GM21447 (cell line): Measurements from ENCODE around the gene KPNA1.
"Not testable (repeated sequence)": the region's sequence is repeated elsewhere in the genome, so short reads cannot be mapped to it uniquely, and the experiment has no call there.

ENCODE experiments used
- ATAC-seq: cut with Tn5 transposase; IDR thresholded peaks from one replicate; pipeline ENCODE4 v1.9.1; 2021; ENCODE audit not compliant: unreplicated experiment

KPNA1 gene

DNA sequence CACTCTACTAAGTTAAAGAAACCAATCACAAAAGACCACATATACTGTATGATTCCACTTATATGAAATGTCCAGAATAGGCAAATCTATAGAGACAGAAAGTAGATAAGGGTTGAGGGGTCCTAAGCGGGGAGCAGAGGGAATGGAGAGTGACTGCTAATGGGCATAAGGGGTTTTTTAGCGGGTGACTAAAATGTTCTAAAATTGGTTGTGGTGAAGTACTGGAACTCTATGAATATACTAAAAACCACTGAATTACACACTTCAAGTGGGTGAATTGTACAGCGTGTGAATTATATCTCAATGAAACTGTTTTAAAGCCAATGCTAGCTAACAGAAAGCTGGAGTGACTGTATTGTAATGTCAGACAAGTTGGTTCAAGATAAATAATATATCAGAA lies 33.3 kb downstream of the KPNA1 start:
- no peak for ATAC-seq

DNA sequence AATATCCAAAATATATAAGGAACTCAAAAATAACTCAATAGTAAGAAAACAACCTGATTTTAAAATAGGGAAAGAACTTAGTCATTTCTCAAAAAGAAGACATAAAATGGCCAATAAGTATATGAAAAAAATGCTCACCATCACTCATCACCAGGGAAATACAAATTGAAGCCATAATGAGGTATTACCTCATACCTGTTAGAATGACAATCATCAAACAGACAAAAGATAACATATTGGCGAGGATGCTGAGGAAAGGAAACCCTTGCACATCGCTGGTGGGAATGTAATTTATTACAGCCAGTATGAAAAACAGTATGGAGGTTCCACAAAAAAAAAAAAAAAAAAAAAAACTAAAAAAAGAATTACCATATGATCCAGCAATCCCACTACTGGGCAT lies 38.2 kb downstream of the KPNA1 start:
- ATAC-seq: no peak

DNA sequence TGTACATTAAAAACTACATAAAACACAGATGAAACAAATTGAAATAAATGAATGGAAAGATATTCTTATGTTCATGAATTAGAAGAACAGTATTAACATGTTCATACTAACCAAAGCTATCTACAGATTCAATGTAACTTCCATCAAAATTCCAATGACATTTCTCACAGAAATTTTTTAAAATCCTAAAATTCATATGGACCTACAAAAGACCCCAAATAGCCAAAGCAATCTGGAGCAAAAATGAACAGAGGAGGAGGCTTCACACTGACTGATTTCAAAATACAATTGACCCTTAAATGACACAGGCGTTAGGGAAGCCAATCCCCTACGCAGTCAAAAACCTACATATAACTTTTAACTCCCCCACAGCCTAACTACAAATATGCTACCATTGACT lies 39.4 kb downstream of the KPNA1 start:
- ATAC-seq: no peak

DNA sequence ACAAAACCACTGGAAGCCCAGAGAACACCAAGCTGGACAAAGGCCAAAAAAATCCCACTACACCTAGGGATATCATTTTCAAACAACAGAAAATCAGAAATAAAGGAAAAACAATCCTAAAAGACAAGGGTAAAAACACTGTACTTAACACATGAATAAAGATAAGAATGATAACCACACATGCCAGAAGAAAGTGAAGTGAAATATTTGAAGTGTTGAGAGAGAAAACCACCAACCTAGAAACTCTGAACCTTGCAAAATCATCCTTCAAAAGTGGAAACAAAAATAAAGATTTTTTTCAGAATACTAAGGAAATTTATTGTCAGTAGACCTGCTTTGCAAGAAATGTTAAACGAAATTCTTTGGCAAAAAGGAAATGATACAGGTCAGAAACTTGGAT lies 45.1 kb downstream of the KPNA1 start:
- ATAC-seq: no peak

DNA sequence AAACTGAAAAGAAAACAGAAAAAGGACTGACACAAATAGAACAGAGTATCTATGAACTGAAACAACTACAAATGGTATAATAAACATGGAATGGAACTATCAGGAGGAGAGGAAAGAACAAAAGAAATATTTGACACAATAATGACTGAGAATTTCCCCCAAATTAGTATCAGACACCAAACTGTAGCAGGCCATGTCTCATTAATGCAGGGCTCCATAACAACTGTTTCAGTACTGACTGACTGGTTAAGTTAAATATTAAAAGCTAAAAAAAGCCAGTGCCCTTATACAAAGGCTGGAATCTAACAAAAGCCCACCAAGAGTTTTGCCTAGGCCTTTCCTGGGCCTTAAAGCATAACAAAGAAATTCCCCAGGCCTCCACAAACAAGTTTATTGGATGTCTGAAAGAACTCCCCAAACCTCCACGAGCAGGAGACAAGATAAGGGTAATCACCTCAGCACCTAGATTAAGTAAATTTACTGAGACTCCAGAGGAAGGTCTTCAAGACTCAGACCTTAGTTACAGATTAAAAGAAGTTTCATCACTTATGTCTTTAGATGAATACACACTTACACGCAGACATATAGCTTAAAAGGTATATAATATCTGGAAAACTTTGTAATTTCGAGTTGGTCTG lies 45.7 kb downstream of the KPNA1 start:
- peak; percentile 63 for ATAC-seq

DNA sequence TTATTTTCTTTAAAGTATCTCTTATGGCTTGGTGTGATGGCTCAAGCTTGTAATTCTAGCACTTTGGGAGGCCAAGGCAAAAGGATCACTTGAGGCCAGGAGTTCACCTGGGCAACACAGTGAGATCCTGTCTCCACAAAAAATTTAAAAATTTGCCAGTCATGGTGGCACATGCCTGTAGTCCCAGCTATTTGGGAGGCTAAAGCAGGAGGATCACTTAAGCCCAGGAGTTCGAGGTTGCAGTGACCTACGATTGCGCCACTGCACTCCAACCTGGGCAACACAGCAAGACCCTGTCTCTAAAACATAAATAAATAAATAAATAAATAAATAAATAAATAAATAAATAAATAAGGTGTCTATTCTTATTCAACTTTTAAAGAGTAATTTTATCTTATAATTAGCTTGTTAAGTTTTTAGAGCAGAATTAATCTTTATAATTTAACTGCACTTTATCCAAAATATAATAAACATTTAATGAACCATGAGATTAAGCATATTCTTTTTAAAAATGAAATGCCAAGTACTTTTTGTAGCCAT lies 48.0 kb downstream of the KPNA1 start:
- no peak for ATAC-seq

DNA sequence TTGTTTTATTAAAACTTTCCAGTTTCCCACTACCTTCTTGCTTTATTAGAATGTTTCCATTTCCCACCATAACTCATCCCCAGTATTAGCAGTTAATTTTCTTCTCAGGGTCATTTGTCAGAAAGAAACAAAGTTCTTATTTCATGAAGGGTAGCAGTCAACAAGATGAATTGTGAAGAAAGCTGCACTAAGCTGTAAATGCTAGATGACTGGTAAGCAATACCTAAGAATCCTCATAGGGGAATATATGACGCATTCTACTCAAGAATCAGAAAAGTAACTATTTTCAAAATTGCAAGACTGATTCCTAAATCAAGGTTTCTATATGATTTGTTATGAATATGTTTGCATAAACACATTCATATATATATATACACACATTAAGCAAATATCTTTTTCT lies 50.1 kb downstream of the KPNA1 start:
- no peak for ATAC-seq

DNA sequence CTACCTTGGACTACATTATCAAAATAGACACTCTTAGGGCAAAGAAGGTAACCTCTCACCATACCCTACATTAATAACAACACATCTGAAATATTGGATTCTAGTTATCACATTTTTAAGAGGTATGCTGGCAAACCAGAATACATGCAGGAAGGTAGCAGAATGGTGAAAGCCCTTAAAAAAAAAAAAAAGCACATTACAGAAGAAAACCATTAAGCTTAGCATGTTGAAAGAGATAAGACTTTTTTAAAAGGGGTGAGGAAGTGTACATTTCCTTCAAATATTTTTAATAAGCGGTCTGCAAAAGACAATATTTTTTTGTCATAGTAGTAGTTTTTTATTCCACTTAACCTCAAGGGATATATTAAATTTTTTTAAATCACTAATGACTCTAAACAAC lies 52.3 kb downstream of the KPNA1 start:
- no peak for ATAC-seq

DNA sequence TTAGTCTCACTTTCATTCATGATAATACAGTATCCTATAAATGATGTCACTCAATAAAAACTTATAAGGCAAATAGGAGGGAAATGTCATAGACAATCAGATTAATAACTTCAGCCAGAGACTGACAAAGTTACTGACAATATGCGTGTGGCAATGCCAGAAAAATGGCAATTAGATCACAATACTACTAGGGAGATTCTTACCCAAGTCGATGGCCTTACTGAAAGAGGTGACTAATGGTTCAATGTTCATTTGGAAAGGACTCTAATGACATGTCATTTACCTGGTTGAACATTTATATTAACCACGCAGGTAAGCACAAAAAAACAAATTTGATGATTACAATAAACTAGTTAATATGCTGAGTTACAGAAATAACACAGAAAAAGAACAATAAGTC lies 52.9 kb downstream of the KPNA1 start:
- no peak for ATAC-seq

DNA sequence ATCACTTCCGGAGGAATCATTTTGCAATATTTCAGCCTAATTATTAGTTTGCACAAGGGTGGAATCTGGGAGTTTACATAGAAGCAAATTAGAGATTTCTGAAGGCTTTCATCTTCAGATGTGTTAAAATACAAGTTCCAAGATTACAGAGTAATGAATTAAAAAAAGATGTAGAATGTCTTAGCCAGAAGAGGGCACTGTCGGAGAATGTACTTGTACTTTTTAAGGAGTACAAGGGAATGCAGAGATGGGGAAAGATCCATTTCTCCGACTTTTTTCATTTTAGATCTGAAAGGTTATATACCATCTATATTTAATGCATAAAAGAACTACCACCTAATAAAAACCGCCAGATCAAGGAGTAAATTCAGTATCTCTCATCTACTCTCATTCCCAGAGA lies 55.7 kb downstream of the KPNA1 start:
- ATAC-seq: no peak

DNA sequence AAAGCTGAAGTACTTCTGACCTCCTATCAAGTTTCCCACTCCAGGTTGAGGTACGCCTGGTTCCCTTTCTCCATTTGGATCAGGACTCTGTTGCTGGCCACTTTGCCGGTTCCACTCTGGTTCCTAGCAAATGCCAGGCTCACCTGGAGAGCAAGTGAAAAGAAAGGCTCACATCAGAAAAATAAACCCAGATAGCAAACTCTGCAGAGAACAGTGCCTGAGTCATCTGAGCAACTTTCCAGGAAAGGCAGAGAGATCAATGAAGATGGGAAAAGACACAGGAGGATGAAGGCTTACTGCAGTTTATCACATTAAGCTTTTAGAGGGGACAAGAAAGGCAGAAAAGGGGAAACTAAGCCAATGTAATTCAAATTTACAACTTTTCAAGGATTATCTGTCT lies 57.0 kb downstream of the KPNA1 start:
- no peak for ATAC-seq

DNA sequence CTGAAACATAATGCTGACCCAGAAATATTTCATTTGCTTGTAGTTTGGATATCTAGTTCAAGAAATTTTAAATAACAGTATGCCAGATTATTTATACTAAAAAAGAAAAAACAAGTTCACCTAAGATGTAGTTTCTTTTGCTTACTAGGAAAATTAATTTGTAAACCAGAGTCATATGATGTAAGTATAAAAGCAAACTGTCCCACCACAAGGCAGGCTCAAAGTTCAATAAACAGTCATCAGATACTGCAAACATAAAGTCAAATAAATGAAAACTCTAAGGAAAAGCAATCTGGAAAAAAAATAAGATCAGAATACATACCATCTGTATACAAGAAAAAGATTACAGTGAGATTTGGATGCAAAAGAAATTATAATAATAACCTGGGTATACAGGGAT lies 58.7 kb downstream of the KPNA1 start:
- ATAC-seq: no peak

DNA sequence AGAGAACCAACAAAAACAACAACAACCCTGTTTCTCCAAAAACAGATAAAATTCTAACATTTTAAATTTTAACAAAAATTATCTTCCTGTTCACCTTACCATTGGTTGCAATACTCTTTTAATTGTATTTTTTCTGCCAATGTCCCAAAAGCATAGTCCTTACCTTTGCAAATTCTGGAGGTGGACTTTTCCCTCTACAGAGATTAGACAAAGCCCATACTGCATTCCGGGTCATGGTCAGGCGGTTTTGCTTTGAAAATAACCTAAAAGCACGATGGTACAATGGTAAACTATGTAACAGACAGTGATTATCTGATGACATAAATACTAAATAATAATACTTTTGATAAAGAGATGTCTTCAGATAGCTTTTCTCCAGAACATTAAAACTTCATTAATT lies 63.4 kb downstream of the KPNA1 start:
- no peak for ATAC-seq

DNA sequence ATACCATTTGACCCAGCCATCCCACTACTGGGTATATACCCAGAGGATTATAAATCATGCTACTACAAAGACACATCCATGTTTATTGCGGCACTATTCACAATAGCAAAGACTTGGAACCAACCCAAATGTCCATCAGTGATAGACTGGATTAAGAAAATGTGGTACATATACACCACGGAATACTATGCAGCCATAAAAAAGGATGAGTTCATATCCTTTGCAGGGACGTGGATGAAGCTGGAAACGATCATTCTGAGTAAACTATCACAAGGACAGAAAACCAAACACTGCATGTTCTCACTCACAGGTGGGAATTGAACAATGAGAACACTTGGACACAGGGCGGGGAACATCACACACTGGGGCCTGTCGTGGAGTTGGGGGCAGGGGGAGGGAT lies 66.5 kb downstream of the KPNA1 start:
- not testable (repeated sequence) for ATAC-seq

DNA sequence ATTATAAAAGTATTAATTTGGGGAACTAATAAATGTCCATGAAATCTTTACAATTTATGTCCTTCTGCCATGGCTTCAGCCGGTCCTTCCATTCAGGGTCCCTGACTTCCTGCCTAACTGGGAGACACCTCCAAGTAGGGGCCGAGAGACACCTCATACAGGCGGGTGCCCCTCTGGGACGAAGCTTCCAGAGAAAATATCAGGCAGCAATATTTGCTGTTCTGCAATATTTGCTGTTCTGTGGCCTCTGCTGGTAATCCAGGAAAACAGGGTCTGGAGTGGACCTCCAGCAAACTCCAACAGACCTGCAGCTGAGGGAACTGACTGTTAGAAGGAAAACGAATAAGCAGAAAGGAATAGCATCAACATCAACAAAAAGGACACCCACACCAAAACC lies 70.2 kb downstream of the KPNA1 start:
- ATAC-seq: not testable (repeated sequence)

DNA sequence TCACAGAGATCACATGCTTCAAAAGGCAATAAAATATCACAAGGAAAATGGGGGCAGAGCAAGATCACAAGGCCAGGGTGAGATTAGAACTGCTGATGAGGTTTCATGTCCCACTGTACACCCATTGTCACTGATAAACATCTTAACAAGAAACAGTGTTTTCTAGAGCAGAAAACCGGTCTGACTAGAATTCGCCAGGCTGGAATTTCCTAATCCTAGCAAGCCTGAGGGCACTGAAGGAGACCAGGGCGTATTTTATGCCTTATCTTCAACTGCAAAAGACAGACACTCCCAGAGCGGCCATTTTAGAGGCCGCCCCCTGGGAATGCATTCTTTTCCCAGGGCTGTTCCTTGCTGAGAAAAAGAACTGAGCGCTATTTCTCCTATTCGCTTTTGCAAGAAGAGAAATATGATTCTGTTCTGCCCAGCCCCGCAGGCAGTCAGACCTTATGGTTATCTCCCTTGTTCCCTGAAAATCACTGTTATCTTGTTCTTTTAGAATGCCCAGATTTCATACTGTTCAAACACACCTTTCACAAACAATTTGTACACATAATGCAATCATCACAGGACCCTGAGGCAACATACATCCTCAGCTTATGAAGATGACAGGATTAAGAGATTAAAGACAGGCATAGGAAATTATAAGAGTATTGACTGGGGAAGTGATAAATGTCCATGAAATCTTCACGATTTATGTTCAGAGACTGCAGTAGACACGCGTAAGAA lies 70.8 kb downstream of the KPNA1 start:
- not testable (repeated sequence) for ATAC-seq

DNA sequence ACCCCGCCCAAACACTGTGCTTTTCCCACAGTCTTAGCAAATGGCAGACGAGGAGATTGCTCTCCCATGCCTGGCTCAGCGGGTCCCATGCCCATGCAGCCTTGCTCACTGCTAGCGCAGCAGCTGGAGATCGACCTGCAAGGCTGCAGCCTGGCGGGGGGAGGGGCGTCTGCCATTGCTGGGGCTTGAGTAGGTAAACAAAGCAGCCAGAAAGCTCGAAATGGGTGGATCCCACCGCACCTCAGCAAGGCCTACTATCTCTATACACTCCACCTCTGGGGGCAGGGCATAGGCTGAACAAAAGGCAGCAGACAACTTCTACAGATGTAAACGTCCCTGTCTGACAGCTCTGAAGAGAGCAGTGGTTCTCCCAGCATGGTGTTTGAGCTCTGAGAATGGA lies 71.6 kb downstream of the KPNA1 start:
- no peak for ATAC-seq

DNA sequence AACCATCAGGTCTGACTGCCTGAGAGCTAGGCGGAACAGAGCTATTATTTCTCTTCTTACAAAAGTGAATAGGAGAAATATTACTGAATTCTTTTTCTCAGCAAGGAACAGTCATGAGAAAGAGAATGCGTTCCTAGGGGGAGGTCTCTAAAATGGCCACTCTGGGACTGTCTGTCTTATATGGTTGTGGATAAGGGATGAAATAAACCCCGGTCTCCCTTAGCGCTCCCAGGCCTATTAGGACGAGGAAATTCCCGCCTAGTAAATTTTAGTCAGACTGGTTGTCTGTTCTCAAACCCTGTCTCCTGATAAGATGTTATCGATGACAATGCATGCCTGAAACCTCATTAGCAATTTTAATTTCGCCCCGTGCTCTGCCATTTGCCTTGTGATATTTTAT lies 78.8 kb downstream of the KPNA1 start:
- no peak for ATAC-seq

DNA sequence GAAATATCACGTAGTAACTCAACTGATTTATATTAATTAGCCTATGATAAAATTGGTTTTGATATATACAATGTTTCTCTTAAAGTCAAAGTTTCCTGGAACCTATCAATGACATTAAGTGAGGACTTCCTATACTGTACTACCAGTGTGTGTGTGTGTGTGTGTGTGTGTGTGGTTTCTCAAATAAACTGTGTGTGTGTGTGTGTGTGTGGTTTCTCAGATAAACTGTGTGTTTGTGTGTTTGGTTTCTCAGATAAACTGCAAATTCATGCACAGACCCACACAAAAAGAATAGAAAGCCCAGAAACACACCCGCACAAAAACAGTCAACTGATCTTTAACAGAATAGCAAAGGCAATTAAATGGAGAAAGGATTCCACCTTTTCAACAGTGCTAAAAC lies 84.4 kb downstream of the KPNA1 start:
- no peak for ATAC-seq

DNA sequence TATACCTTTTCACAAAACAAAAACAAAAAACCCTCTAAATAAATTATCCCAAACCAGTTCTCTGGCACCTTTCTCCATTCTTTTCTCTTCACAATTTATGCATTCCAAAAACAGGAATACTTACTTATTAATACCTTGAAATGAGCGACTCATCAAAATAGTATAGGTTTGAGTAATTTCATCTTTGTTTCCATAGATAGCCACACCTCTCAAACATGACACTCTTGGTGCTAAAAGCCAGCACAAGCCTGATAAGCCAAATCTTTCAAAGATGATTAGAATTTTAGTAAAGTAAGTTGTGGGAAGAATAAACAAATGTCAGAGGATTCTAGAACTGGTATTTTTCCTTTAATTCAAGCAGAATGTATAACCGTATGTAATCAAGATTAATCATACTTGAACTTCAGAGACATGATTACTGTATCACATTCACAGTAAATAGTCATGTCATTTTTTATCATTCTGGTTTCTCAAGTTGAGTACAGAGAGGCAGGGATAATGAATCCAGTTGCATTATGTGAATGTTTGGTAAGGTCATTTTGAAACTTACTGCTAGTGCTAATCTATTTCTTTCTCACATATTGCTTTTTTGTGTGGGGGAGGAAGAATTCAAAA lies 86.8 kb downstream of the KPNA1 start:
- no peak for ATAC-seq

DNA sequence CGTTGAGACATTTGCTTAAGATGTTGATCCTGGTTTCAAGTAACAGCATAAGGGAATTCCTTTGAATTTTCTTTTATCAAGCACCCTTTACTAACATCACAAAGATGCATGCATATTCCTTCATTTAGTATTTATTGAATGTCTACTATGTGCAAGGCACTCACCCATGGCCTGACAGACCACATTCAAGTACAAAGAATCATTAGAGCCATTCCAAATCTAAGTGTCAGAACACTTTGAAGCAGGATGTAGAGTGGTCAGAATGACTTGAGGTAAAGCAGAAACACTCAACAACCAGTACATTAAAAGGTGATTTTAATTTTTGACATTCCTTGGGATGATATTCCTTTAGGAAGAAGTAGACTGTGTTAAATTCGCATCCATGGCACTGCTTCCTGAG lies 92.9 kb downstream of the KPNA1 start:
- ATAC-seq: no peak

DNA sequence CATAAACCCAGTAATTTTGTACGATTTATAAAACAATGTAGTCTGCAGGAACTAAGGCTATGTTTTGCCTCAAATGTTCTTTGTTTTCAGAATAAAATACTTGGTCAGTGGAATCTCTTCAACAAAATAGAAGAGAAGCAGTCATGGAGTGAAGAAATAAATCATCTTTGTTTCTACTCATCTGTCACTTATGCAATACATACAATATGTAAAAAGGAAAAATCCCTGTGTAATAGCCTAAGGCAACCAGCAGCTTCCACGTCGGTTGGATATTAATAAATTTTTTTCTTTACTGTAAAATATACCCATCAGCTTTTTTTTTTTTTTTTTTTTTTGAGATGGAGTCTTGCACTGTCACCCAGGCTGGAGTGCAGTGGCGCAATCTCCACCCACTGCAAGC lies 93.6 kb downstream of the KPNA1 start:
- ATAC-seq: no peak
